T-helper 1 cell treated with Interleukin-12 subunit alpha and Interleukin-12 subunit beta and Interleukin-4 antibody, amounts not matched to agents 30 μg/mL and 1 μg/mL, for 36 hours (primary cell): ENCODE measurements around the gene GINS2.

Experiments
- H3K27ac Mint-ChIP-seq: one replicate; pipeline ENCODE4 v1.8.0; 2021; ENCODE audit warnings: mild to moderate bottlenecking, mixed read lengths
- H3K27me3 Mint-ChIP-seq: one replicate; pipeline ENCODE4 v1.8.0; 2021; ENCODE audit warnings: low read depth, mixed read lengths
- H3K36me3 Mint-ChIP-seq: one replicate; pipeline ENCODE4 v1.8.0; 2021; ENCODE audit warnings: low read depth, mixed read lengths
- H3K4me1 Mint-ChIP-seq: one replicate; pipeline ENCODE4 v1.8.0; 2021; ENCODE audit warnings: low read depth, mixed read lengths
- H3K4me3 Mint-ChIP-seq: one replicate; pipeline ENCODE4 v1.8.0; 2021; ENCODE audit warnings: mild to moderate bottlenecking, moderate library complexity, mixed read lengths
- H3K9me3 Mint-ChIP-seq: one replicate; pipeline ENCODE4 v1.8.0; 2021; ENCODE audit warnings: mixed read lengths

GINS2 gene

DNA sequence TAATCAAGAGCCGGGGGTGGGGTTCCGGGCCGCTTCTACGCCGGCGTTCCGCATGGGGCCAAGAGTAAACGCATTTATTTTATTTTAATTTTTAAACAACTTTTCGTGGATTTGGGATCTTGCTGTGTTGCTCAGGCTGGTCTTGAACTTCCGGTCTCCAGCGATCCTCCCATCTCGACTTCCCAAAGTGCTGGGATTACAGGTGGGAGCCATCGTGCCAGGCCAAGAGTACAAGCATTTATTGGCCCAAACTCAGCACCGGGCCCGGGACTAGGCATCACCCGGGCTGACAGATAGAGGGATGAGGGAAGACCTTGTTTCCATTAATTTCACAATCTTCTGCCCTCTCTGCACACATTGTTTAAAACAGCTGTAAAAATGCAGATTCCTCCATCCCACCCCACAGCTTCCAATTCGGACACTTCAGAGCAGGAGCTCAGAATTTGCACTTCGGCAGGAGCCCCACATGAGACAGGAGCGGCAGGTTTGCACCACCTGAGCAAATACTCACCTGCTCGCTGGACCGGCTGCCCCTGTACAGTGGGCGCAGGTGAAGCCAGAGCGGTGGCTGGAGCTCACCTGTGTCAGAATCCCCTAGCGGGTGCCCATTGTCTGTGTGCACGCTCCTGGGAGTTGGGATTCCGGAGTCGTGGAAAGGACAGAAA is 663 bp upstream of the GINS2 start:
- Mint-ChIP-seq H3K27me3 (no peaks in the 10 kb centered on the region), H3K4me3 (peak overlapping the region; percentile 73), H3K9me3 (no peaks in the 10 kb centered on the region), H3K4me1 (peaks cover 14% of the 10 kb centered on the region), H3K27ac (no peak overlapping the region), H3K36me3 (peaks cover 8% of the 10 kb centered on the region)

- H3K4me1 Mint-ChIP-seq, result peaks cover 22% of the 10 kb centered on the region
- no peak overlapping the region for H3K27ac Mint-ChIP-seq
- H3K27me3 Mint-ChIP-seq, result no peaks in the 10 kb centered on the region
- H3K9me3 Mint-ChIP-seq, result no peaks in the 10 kb centered on the region
- H3K36me3 Mint-ChIP-seq, result peaks cover 12% of the 10 kb centered on the region
- peak overlapping the region; percentile 80 for H3K4me3 Mint-ChIP-seq
Measured at GRCh38 chr16:85687651-85688471, 893 bp downstream of the GINS2 start.

DNA sequence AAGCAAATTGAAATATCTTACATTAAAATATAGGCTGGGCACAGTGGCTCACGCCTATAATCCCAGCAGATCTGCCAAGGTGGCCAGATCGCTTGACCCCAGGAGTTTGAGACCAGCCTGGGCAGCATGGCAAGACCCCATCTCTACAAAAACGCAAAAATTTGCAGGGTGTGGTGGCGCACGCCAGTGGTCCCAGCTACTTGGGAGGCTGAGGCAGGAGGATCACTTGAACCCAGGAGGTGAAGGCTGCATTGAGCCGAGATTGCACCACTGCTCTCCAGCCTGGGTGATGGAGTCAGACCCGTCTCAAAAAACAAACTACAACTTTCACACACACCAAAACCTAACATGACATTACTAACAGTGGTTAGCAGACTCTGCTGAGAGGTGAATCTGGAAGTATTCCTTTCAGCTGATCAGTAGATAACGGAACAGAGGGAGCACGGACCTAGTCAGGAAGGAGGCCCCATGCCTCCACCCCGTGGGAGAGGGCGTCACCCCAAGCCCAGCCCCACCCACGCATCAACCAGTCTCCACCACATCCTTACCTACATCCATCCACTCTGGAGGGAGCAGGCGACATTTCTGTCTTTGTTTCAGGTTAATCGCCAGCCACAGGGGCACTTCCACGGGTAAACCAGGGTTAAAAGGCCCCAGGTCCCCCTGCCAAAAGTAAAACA is 1.7 kb downstream of the GINS2 start:
- Mint-ChIP-seq H3K4me3 (peak overlapping the region; percentile 80), H3K4me1 (peaks cover 22% of the 10 kb centered on the region), H3K27ac (peak overlapping the region; percentile 31), H3K36me3 (peaks cover 12% of the 10 kb centered on the region), H3K9me3 (no peaks in the 10 kb centered on the region), H3K27me3 (no peaks in the 10 kb centered on the region)

- no peaks in the 10 kb centered on the region for H3K27me3 Mint-ChIP-seq
- H3K4me1 Mint-ChIP-seq, result peaks cover 26% of the 10 kb centered on the region
- peaks cover 18% of the 10 kb centered on the region for H3K36me3 Mint-ChIP-seq
- H3K4me3 Mint-ChIP-seq, result no peak overlapping the region
- no peak overlapping the region for H3K27ac Mint-ChIP-seq
- no peaks in the 10 kb centered on the region for H3K9me3 Mint-ChIP-seq
Measured at GRCh38 chr16:85685251-85685650, 3.5 kb downstream of the GINS2 start.

- peaks cover 25% of the 10 kb centered on the region for H3K4me1 Mint-ChIP-seq
- H3K27me3 Mint-ChIP-seq, result no peaks in the 10 kb centered on the region
- H3K27ac Mint-ChIP-seq, result no peak overlapping the region
- no peak overlapping the region for H3K4me3 Mint-ChIP-seq
- peaks cover 24% of the 10 kb centered on the region for H3K36me3 Mint-ChIP-seq
- no peaks in the 10 kb centered on the region for H3K9me3 Mint-ChIP-seq
Measured at GRCh38 chr16:85683363-85683762, 5.4 kb downstream of the GINS2 start.

DNA sequence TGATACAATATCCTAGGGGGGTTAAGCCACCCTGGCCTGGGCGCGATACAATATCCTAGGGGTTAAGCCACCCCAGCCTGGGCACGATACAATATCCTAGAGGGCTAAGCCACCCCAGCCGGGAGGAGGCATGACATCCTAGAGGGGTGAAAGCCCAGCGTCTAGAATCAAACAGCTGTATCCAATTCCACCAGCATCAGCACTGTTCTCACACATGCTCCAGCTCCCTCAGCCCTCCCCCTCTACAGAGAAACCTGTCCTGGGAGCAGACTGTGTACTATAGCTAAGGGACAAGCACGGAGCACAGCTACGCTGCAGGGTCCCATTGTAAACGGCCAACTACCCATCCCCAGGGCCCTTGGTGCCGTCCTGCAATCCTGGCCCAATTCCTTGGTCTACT is 6.2 kb downstream of the GINS2 start:
- H3K36me3 Mint-ChIP-seq, result peaks cover 24% of the 10 kb centered on the region
- H3K4me3 Mint-ChIP-seq, result no peak overlapping the region

DNA sequence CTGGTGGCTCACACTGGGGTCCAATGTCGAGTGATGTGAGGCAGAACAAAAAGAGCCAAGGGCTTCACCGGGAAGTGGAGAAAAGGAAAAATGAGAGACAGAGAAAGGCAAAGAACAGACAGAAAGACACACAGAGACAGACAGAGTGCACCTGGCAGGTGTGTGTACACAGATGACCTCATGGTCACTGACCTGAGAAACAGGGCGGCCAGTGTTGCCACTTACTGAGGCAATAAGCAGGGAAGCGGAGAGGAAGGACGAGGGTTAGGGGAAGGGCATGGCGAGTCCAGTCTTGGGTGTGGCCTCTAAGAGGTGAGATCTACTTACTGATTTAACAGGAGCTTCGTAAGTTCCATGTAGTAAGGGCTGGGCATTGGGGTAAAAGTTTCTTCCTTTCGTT is 7.5 kb downstream of the GINS2 start:
- no peak overlapping the region for H3K4me3 Mint-ChIP-seq
- H3K4me1 Mint-ChIP-seq, result peaks cover 17% of the 10 kb centered on the region
- no peaks in the 10 kb centered on the region for H3K27me3 Mint-ChIP-seq
- H3K27ac Mint-ChIP-seq, result no peak overlapping the region
- peaks cover 17% of the 10 kb centered on the region for H3K36me3 Mint-ChIP-seq
- H3K9me3 Mint-ChIP-seq, result no peaks in the 10 kb centered on the region

More for the DNA sequence above, 6.2 kb downstream of the GINS2 start:
- Mint-ChIP-seq H3K4me1 (peaks cover 25% of the 10 kb centered on the region), H3K27ac (no peak overlapping the region), H3K9me3 (no peaks in the 10 kb centered on the region), H3K27me3 (no peaks in the 10 kb centered on the region)

- Mint-ChIP-seq H3K27ac (peak overlapping the region; percentile 0), H3K27me3 (no peaks in the 10 kb centered on the region), H3K9me3 (no peaks in the 10 kb centered on the region), H3K4me1 (peaks cover 14% of the 10 kb centered on the region), H3K36me3 (peaks cover 20% of the 10 kb centered on the region), H3K4me3 (no peak overlapping the region)
Measured at GRCh38 chr16:85680352-85680944, 8.3 kb downstream of the GINS2 start.

- Mint-ChIP-seq H3K9me3 (no peaks in the 10 kb centered on the region), H3K4me3 (no peak overlapping the region), H3K4me1 (peaks cover 14% of the 10 kb centered on the region), H3K36me3 (peaks cover 21% of the 10 kb centered on the region), H3K27me3 (no peaks in the 10 kb centered on the region), H3K27ac (peak overlapping the region; percentile 23)
Measured at GRCh38 chr16:85679870-85680269, 8.9 kb downstream of the GINS2 start.

- Mint-ChIP-seq H3K9me3 (no peaks in the 10 kb centered on the region), H3K36me3 (peaks cover 22% of the 10 kb centered on the region), H3K27ac (no peak overlapping the region), H3K4me1 (peaks cover 13% of the 10 kb centered on the region), H3K4me3 (no peak overlapping the region), H3K27me3 (no peaks in the 10 kb centered on the region)
Measured at GRCh38 chr16:85678821-85679220, 9.9 kb downstream of the GINS2 start.

DNA sequence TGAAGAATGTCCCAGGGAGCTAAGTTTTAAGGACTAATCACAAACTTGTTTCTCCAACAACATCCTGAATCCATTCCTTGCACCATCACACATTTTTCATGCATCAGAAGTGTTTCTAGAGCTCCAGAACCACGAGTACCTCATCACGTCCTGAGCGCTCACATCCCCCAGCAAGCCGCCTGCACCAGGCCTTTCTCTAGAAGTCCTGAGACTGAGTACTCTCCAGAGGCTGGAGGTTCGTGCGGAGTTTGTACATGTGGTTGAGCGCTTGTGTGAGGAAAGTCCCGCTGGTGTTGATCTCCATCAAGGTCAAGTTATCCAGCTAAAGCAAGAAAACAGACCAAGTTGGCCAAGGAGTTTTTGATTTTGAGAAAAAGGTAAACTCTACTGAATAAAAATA is 10.7 kb downstream of the GINS2 start:
- H3K36me3 Mint-ChIP-seq, result peaks cover 22% of the 10 kb centered on the region
- no peaks in the 10 kb centered on the region for H3K9me3 Mint-ChIP-seq

DNA sequence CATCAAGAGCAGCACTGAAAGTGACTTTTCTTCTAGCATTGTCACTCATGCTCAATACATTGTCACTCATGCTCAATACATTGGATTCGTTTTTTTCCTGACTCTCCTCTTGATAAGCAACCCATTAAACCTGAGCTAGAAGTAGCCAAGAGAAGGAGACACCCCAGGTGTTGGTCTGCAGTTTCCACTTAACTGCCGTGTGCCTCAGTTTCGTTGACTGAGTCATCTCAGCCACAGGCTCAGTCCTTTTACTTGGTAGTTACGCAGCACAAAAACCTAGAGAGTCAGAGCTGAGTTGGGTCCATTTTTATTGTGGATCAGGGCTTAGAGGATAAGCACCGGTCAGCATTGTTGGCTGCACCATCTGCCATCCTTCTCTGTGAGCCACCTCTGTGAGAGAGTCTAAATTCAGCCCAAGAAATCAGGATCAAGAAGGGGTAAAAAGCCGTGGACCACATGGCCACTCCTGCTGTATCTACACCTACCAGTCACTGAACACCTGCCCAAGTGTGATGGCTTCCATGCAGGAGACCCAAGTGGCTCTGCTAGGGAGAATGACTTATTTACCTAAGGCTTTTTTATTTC is 11.3 kb downstream of the GINS2 start:
- H3K36me3 Mint-ChIP-seq, result peaks cover 26% of the 10 kb centered on the region

More for the DNA sequence above, 10.7 kb downstream of the GINS2 start:
- Mint-ChIP-seq H3K4me1 (peaks cover 7% of the 10 kb centered on the region), H3K27me3 (no peaks in the 10 kb centered on the region), H3K4me3 (no peak overlapping the region), H3K27ac (no peak overlapping the region)

DNA sequence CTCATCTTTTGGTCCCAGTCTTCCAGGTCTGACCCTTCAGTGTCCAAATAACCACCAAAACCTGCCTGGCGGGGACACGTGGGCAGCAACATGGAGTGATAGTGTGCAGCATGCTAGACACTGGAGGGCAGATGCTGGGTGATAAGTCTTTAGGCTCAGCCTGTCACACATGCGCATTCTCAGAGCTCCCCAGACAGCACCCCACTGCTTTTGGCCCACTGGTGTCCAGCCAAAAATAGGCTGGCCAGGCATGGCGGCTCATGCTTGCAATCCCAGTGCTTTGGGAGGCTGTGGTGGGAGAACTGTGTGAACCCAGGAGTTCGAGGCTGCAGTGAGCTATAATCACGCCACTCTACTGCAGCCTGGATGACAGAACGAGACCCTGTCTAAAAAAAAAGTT is 12.3 kb downstream of the GINS2 start:
- Mint-ChIP-seq H3K27ac (no peak overlapping the region), H3K36me3 (peaks cover 28% of the 10 kb centered on the region)

More for the DNA sequence above, 11.3 kb downstream of the GINS2 start:
- Mint-ChIP-seq H3K4me1 (peaks cover 7% of the 10 kb centered on the region), H3K27ac (no peak overlapping the region), H3K27me3 (no peaks in the 10 kb centered on the region), H3K4me3 (no peak overlapping the region), H3K9me3 (no peaks in the 10 kb centered on the region)

DNA sequence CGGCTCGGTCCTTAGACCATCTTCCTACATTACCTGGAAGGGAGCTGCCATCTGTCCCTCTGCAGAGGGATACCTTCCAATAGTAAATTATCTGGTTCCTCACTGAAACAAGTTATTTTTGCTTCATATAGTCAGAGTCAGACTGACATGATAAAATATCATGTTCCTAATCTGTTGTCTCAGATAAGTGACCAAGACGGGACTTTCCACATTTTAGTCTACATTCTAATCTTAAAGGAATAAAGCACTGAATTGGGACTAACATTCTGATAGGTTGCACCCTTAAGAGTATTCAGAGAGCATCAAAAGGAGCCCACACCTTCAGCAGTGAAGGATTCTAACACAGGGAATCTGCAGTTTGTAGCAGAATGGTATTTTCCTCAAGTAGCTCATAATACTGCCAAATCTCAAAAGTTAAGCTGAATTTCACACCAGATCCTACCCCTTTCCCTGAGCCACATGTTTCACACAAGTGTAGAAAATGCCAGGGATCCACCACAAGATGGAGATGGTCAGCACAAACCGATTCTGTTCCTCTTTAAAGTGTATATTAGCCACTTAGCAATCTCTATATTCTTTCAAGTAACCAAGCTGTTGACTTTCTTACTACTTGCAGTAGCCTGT is 13.4 kb downstream of the GINS2 start:
- Mint-ChIP-seq H3K9me3 (no peaks in the 10 kb centered on the region), H3K4me1 (peaks cover 4% of the 10 kb centered on the region), H3K27ac (no peak overlapping the region), H3K27me3 (no peaks in the 10 kb centered on the region), H3K4me3 (no peak overlapping the region), H3K36me3 (peaks cover 28% of the 10 kb centered on the region)

More for the DNA sequence above, 12.3 kb downstream of the GINS2 start:
- Mint-ChIP-seq H3K4me3 (no peak overlapping the region), H3K9me3 (no peaks in the 10 kb centered on the region), H3K4me1 (peaks cover 7% of the 10 kb centered on the region), H3K27me3 (no peaks in the 10 kb centered on the region)
